ENCODE results near the gene MATN3. TPM values are rescaled to one million over a fixed set of nuclear protein-coding genes. Genes with fewer than 3 reads are reported as not detected.
A peak's percentile ranks its signal among the peaks of the same experiment; 100 is the strongest.

MATN3 gene
- total and polyA plus RNA-seq, 2 of the 13 experiments (the other 11 are each of a cell fraction or from before 2014, with no cell fraction given) = 36.1 to 208 TPM

DNA sequence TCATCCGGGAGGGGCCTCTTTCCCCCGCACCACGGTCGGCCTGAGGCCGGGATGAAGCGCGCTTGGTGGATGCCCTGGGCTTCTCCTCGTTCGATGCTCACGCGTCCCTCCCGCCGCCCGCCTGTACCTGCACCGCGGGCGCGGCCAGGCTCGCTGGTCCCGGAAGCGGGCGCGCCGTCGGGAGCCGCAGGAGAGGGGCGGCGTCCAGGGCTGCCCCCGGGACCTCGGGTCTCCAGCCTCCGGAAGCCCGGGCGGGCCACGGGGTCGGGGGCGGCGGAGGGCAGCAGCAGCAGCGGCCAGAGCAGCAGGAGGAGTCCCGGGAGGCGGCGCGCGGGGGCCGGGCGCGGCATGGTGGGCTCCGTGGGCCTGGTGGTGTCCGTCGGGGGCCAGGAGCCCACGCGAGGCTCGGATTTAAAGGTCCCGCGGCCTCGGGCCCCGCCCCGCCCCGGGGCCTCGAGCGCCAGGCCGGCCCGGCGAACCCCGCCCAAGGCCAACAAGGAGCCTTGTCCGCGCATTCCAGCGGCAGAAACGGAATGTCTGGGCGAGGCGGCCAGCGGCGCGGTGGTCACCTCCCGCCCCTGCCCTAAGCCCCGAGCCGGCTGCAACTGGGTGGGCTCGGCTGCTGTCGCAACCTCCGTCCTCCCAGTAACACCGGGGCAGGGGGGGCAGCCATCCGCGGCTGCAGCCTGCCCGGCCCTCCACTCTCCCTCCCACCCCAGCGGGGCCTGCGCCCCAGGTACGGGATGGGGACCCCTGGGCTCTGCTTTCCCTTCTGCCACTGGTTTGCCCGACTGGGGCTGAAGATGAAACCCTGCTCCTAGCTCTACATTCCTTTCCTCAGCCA is at the start of gene MATN3 (continued):
- TF ChIP-seq, protein P1, sequence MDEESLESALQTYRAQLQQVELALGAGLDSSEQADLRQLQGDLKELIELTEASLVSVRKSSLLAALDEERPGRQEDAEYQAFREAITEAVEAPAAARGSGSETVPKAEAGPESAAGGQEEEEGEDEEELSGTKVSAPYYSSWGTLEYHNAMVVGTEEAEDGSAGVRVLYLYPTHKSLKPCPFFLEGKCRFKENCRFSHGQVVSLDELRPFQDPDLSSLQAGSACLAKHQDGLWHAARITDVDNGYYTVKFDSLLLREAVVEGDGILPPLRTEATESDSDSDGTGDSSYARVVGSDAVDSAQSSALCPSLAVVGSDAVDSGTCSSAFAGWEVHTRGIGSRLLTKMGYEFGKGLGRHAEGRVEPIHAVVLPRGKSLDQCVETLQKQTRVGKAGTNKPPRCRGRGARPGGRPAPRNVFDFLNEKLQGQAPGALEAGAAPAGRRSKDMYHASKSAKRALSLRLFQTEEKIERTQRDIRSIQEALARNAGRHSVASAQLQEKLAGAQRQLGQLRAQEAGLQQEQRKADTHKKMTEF (CRISPR knock-in tag; IDR thresholded peaks at IDR 0.05) = peak; percentile 80; the same call in 1 of the 2 replicates
- TF ChIP-seq, protein P2, sequence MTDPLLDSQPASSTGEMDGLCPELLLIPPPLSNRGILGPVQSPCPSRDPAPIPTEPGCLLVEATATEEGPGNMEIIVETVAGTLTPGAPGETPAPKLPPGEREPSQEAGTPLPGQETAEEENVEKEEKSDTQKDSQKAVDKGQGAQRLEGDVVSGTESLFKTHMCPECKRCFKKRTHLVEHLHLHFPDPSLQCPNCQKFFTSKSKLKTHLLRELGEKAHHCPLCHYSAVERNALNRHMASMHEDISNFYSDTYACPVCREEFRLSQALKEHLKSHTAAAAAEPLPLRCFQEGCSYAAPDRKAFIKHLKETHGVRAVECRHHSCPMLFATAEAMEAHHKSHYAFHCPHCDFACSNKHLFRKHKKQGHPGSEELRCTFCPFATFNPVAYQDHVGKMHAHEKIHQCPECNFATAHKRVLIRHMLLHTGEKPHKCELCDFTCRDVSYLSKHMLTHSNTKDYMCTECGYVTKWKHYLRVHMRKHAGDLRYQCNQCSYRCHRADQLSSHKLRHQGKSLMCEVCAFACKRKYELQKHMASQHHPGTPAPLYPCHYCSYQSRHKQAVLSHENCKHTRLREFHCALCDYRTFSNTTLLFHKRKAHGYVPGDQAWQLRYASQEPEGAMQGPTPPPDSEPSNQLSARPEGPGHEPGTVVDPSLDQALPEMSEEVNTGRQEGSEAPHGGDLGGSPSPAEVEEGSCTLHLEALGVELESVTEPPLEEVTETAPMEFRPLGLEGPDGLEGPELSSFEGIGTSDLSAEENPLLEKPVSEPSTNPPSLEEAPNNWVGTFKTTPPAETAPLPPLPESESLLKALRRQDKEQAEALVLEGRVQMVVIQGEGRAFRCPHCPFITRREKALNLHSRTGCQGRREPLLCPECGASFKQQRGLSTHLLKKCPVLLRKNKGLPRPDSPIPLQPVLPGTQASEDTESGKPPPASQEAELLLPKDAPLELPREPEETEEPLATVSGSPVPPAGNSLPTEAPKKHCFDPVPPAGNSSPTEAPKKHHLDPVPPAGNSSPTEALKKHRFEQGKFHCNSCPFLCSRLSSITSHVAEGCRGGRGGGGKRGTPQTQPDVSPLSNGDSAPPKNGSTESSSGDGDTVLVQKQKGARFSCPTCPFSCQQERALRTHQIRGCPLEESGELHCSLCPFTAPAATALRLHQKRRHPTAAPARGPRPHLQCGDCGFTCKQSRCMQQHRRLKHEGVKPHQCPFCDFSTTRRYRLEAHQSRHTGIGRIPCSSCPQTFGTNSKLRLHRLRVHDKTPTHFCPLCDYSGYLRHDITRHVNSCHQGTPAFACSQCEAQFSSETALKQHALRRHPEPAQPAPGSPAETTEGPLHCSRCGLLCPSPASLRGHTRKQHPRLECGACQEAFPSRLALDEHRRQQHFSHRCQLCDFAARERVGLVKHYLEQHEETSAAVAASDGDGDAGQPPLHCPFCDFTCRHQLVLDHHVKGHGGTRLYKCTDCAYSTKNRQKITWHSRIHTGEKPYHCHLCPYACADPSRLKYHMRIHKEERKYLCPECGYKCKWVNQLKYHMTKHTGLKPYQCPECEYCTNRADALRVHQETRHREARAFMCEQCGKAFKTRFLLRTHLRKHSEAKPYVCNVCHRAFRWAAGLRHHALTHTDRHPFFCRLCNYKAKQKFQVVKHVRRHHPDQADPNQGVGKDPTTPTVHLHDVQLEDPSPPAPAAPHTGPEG (CRISPR knock-in tag; IDR thresholded peaks at IDR 0.05) = peak; percentile 44; the same call in 1 of the 2 replicates
- TF ChIP-seq REPIN1 (CRISPR knock-in tag; IDR thresholded peaks at IDR 0.05; ENCODE audit: borderline replicate concordance, low read depth) = 0 out of 2 replicates have a peak, but pooled peaks have one; percentile 58
- TF ChIP-seq ZNF678 (CRISPR knock-in tag; IDR thresholded peaks at IDR 0.05) = no peak; the same call in 1 of the 2 replicates
- peak; percentile 88 for TF ChIP-seq ZSCAN31 (CRISPR knock-in tag; IDR thresholded peaks at IDR 0.05; ENCODE audit: low read depth)
- TF ChIP-seq, protein P3, sequence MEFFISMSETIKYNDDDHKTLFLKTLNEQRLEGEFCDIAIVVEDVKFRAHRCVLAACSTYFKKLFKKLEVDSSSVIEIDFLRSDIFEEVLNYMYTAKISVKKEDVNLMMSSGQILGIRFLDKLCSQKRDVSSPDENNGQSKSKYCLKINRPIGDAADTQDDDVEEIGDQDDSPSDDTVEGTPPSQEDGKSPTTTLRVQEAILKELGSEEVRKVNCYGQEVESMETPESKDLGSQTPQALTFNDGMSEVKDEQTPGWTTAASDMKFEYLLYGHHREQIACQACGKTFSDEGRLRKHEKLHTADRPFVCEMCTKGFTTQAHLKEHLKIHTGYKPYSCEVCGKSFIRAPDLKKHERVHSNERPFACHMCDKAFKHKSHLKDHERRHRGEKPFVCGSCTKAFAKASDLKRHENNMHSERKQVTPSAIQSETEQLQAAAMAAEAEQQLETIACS (CRISPR knock-in tag; IDR thresholded peaks at IDR 0.05) = no peak
- 0 out of 2 replicates have a peak, but pooled peaks have one; percentile 20 for TF ChIP-seq RELA (CRISPR knock-in tag; IDR thresholded peaks at IDR 0.05)
- no peak for TF ChIP-seq CHD4 (IDR thresholded peaks at IDR 0.05; ENCODE audit: borderline replicate concordance, low read length)
- TF ChIP-seq, protein P4, sequence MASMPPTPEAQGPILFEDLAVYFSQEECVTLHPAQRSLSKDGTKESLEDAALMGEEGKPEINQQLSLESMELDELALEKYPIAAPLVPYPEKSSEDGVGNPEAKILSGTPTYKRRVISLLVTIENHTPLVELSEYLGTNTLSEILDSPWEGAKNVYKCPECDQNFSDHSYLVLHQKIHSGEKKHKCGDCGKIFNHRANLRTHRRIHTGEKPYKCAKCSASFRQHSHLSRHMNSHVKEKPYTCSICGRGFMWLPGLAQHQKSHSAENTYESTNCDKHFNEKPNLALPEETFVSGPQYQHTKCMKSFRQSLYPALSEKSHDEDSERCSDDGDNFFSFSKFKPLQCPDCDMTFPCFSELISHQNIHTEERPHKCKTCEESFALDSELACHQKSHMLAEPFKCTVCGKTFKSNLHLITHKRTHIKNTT (CRISPR knock-in tag; IDR thresholded peaks at IDR 0.05) = no peak
- TF ChIP-seq TEAD3 (CRISPR knock-in tag; optimal IDR thresholded peaks at IDR 0.05; ENCODE audit: borderline replicate concordance) = peak; percentile 95
- TF ChIP-seq ZNF274 (CRISPR knock-in tag; IDR thresholded peaks at IDR 0.05) = peak; percentile 76; the same call in 1 of the 2 replicates
- TF ChIP-seq, protein P5, sequence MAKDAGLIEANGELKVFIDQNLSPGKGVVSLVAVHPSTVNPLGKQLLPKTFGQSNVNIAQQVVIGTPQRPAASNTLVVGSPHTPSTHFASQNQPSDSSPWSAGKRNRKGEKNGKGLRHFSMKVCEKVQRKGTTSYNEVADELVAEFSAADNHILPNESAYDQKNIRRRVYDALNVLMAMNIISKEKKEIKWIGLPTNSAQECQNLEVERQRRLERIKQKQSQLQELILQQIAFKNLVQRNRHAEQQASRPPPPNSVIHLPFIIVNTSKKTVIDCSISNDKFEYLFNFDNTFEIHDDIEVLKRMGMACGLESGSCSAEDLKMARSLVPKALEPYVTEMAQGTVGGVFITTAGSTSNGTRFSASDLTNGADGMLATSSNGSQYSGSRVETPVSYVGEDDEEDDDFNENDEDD (CRISPR knock-in tag; IDR thresholded peaks at IDR 0.05; ENCODE audit: borderline replicate concordance) = peak; percentile 75
- TF ChIP-seq, protein P6, sequence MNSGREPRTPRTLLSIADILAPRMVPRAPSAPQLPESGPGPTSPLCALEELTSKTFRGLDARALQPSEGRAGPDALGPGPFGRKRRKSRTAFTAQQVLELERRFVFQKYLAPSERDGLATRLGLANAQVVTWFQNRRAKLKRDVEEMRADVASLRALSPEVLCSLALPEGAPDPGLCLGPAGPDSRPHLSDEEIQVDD (CRISPR knock-in tag; IDR thresholded peaks at IDR 0.05; ENCODE audit: borderline replicate concordance) = 0 out of 2 replicates have a peak, but pooled peaks have one; percentile 17
- no peak for TF ChIP-seq NFKBIZ (CRISPR knock-in tag; IDR thresholded peaks at IDR 0.05)
- no peak for TF ChIP-seq ZNF234 (CRISPR knock-in tag; conservative IDR thresholded peaks at IDR 0.05)
- TF ChIP-seq HDAC2 (CRISPR knock-in tag; IDR thresholded peaks at IDR 0.05) = 0 out of 2 replicates have a peak, but pooled peaks have one; percentile 4

Measured in HepG2 (cell line).